Peyer's patch (tissue), 4 donors: ENCODE data around the gene MRPL44. TPM values are rescaled to one million over a fixed set of nuclear protein-coding genes. Genes with fewer than 3 reads are reported as not detected.

ENCODE experiments used
- DNase-seq, 3 donors: peaks; one replicate each; pipeline ENCODE4 v3.0.0-alpha.2; 2017 to 2019
- H3K27ac ChIP-seq, 4 donors: fragments of 200-600 bp; sonication (generic); one replicate each; pipeline ENCODE4 v1.5.1; 2016 to 2019
- H3K27me3 ChIP-seq, 2 donors: fragments of 200-600 bp; sonication (generic); one replicate each; pipeline ENCODE4 v1.5.1; 2019
- H3K36me3 ChIP-seq, 3 donors: fragments of 200-600 bp; sonication (generic); one replicate each; pipeline ENCODE4 v1.5.1; 2016 to 2019
- H3K4me1 ChIP-seq, 4 donors: fragments of 200-600 bp; sonication (generic); one replicate each; pipeline ENCODE4 v1.5.1; 2016 to 2019
- H3K4me3 ChIP-seq, 4 donors: fragments of 200-600 bp; sonication (generic); 1 replicate in 3 of 4; 2 replicates in 1 of 4; pipeline ENCODE4 v1.5.1; 2016 to 2019; ENCODE audit warnings: mild to moderate bottlenecking in 1 of 4
- H3K9me3 ChIP-seq, 4 donors: fragments of 200-600 bp; sonication (generic); one replicate each; pipeline ENCODE4 v1.5.1; 2016 to 2019; ENCODE audit warnings: mild to moderate bottlenecking in 1 of 4
- POLR2A ChIP-seq, 2 donors: fragments of 450-650 bp; IDR thresholded peaks; one replicate each; pipeline ENCODE4 v1.5.1; 2017; ENCODE audit warnings: antibody characterized with exemption in 2 of 2, mild to moderate bottlenecking in 2 of 2, moderate library complexity in 2 of 2
- total RNA-seq, 4 donors: library from RNA; depleted of rRNA; stranded (reverse); fragments of >200 nt; gene quantifications; one replicate each; pipeline ENCODE4 v1.1.0, GENCODE V29; 2016
- TF ChIP-seq, protein P1 (sequence below), 6 experiments: fragments of 450-650 bp in 4 of 6; fragments of 200-600 bp in 2 of 6; sonication (generic) in 1 of 6; IDR thresholded peaks; one replicate each; pipeline ENCODE4 v1.5.1; 2017 to 2019; ENCODE audit warnings: antibody characterized with exemption in 6 of 6, mild to moderate bottlenecking in 3 of 6, moderate library complexity in 1 of 6

Gene MRPL44
- total RNA-seq, 4 donors from 2014 or later: 17.6 to 36.3 (median 22.2) TPM

DNA sequence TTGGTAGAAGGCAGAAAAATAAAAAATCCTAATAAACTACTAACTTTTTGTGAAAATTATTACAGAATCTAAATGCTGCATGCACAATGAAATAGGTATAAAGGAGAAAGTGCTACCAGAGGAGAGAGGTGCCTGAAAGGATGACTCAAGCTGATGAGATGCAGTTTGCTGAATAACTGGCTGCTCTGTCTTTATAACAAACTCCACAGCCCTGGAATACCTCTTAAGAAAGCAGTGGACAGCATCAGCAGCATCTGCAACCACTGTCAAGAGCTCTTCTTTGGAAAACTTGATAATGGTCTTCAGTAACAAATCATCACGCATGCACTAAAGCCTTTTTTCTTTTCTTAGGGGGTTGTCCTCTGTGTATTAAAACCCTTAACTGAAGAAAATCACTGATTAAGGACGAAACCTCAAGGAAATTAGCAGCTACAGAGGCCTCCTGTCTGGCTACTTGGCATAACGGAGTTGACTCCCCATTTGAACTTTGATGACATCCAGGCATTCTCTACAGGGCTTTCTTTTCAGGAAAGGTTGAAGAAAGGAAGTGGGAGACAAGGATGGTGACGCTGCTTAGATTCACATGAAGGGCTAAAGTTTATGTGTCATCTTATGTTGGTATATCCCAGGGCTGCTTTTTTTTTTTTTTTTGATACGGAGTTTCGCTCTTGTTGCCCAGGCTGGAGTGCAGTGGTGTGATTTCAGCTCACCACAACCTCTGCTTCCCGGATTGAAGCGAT, 40.9 kb upstream of the MRPL44 start:
- Histone ChIP-seq H3K4me1 (no peaks in the 10 kb centered on the region), H3K9me3 (no peaks in the 10 kb centered on the region), H3K36me3 (peaks cover 0 to 18% (median 0%) of the 10 kb centered on the region in 3 donors), H3K27ac (peak overlapping the region in 1 of 4 donors; percentile 24), H3K27me3 (no peaks in the 10 kb centered on the region), H3K4me3 (no peak overlapping the region)
- DNase-seq: no peak
- TF ChIP-seq POLR2A (IDR thresholded peaks at IDR 0.05): no peak
- TF ChIP-seq, protein P1, sequence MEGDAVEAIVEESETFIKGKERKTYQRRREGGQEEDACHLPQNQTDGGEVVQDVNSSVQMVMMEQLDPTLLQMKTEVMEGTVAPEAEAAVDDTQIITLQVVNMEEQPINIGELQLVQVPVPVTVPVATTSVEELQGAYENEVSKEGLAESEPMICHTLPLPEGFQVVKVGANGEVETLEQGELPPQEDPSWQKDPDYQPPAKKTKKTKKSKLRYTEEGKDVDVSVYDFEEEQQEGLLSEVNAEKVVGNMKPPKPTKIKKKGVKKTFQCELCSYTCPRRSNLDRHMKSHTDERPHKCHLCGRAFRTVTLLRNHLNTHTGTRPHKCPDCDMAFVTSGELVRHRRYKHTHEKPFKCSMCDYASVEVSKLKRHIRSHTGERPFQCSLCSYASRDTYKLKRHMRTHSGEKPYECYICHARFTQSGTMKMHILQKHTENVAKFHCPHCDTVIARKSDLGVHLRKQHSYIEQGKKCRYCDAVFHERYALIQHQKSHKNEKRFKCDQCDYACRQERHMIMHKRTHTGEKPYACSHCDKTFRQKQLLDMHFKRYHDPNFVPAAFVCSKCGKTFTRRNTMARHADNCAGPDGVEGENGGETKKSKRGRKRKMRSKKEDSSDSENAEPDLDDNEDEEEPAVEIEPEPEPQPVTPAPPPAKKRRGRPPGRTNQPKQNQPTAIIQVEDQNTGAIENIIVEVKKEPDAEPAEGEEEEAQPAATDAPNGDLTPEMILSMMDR (IDR thresholded peaks at IDR 0.05): no peak

DNA sequence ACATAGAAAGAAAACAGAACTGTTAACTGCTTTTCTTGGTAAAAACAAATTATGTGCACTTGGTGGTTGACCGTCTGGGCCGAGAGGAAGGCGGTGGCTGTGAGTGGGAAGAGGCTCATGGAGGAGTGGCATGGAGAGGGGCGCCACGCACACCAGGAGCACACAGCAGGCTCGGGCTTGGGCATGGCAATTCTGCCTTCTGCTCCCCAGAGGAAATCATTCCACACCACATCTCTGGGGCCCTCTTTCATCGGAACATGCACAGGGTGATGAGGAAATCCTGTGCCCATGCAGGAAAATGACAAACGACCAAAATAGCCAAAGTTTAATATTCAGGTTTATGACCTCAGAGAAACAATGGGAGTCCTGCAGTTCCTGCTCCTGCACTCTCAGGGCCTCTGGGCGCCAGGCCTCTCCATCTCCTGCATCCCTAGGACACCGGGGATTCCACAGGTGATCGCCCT, 38.6 kb upstream of the MRPL44 start:
- no peak for DNase-seq

DNA sequence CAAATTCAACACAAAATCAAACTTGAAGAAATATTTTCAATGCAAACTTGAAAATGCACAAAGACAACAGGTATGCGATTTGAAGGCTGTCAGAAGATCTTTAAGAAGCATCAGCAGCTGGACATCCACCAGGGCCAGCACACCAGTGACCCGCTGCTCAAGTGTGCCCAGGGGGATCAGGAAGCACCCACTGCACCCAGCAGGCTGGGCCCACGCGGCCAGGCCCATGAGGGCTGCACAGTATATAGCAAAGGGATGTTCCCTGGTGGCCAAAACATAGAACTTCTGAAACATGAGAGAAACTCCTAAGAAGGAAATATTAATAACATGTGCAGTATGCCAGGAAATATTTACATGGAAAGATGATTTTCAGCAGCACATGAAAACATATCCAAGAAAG, 37.2 kb upstream of the MRPL44 start:
- no peaks in the 10 kb centered on the region for H3K27me3 ChIP-seq
- H3K27ac ChIP-seq: no peak overlapping the region
- H3K4me3 ChIP-seq: no peak overlapping the region
- no peak for DNase-seq
- H3K36me3 ChIP-seq: peaks cover 0 to 18% (median 0%) of the 10 kb centered on the region in 3 donors
- no peaks in the 10 kb centered on the region for H3K9me3 ChIP-seq
- peaks cover 0 to 7% (median 0%) of the 10 kb centered on the region in 4 donors for H3K4me1 ChIP-seq
- no peak for TF ChIP-seq POLR2A (IDR thresholded peaks at IDR 0.05)
- TF ChIP-seq, protein P1 (IDR thresholded peaks at IDR 0.05): no peak

More for the DNA sequence above, 38.6 kb upstream of the MRPL44 start:
- no peaks in the 10 kb centered on the region for H3K27me3 ChIP-seq
- no peaks in the 10 kb centered on the region for H3K9me3 ChIP-seq
- peaks cover 0 to 7% (median 0%) of the 10 kb centered on the region in 4 donors for H3K4me1 ChIP-seq
- no peak overlapping the region for H3K27ac ChIP-seq
- H3K36me3 ChIP-seq: peaks cover 0 to 18% (median 0%) of the 10 kb centered on the region in 3 donors
- TF ChIP-seq, protein P1 (IDR thresholded peaks at IDR 0.05): no peak
- TF ChIP-seq POLR2A (IDR thresholded peaks at IDR 0.05): no peak
- no peak overlapping the region for H3K4me3 ChIP-seq

DNA sequence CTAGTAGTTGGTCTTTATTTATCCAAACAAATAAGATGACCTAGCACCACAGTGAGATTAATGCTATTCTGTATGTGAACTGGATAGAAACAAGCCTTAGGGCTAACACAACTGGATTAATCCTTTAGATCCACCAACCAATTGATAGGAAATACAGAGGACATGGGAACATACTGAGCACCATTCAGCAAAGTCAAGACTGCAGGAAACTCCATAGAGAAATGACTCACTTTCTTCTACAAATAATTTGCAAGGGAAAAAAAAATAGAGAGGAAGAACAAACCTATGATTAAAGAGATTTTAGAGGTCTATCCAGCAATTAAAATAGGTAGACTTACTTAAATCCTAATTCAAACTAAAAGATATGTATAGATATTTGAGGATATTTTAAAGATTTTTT, 36.1 kb upstream of the MRPL44 start:
- Histone ChIP-seq H3K27ac (no peak overlapping the region), H3K9me3 (no peaks in the 10 kb centered on the region), H3K4me1 (peaks cover 0 to 7% (median 0%) of the 10 kb centered on the region in 4 donors), H3K27me3 (no peaks in the 10 kb centered on the region), H3K36me3 (peaks cover 0 to 17% (median 0%) of the 10 kb centered on the region in 3 donors), H3K4me3 (no peak overlapping the region)
- DNase-seq: no peak
- TF ChIP-seq, protein P1 (IDR thresholded peaks at IDR 0.05): no peak
- no peak for TF ChIP-seq POLR2A (IDR thresholded peaks at IDR 0.05)

DNA sequence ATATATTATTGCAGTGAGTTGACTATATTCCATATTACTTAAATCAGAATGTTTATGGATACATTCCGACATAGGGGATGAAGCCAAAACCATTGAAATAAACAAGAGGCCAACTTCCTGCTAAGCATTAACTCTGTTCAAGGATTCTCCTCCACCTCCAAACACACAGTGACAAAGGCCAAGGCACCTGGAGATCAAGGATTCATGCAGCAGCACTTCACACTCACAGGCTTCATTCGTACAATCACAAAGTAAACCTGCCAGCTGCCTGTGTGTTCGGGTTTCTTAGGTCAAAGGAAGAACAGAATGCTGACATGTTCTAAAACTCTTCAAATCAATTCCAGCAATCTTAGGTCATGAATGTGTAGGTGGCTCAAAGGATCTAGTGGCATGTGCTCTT, 35.0 kb upstream of the MRPL44 start:
- Histone ChIP-seq H3K9me3 (no peaks in the 10 kb centered on the region), H3K27ac (no peak overlapping the region), H3K36me3 (peaks cover 0 to 6% (median 0%) of the 10 kb centered on the region in 3 donors), H3K4me1 (peaks cover 0 to 7% (median 0%) of the 10 kb centered on the region in 4 donors), H3K27me3 (no peaks in the 10 kb centered on the region), H3K4me3 (no peak overlapping the region)
- no peak for DNase-seq
- TF ChIP-seq, protein P1 (IDR thresholded peaks at IDR 0.05): no peak
- TF ChIP-seq POLR2A (IDR thresholded peaks at IDR 0.05): no peak
